Thymus (tissue), 11 donors: ENCODE measurements around the gene ALDH3A2. TPM values are rescaled to one million over a fixed set of nuclear protein-coding genes. Genes with fewer than 3 reads are reported as not detected.

Experiments used
- DNase-seq, 9 donors: peaks; one replicate each; pipeline ENCODE4 v3.0.0-alpha.2; 2013; ENCODE audit warnings: low spot score in 9 of 9, low read depth in 6 of 9, missing footprints in 1 of 9
- H3K27ac ChIP-seq, 2 donors: one replicate each; pipeline ENCODE4 v1.5.1; 2013; ENCODE audit warnings: control low read depth in 1 of 2, low read depth in 1 of 2, low read length in 1 of 2, mild to moderate bottlenecking in 1 of 2, moderate library complexity in 1 of 2
- H3K27me3 ChIP-seq, 2 donors: one replicate each; pipeline ENCODE4 v1.5.1; 2013; ENCODE audit warnings: low read length in 1 of 2; ENCODE audit not compliant: control insufficient read depth in 2 of 2, insufficient read depth in 1 of 2
- H3K36me3 ChIP-seq, 2 donors: one replicate each; pipeline ENCODE4 v1.5.1; 2013; ENCODE audit warnings: low read length in 1 of 2, mild to moderate bottlenecking in 1 of 2, moderate library complexity in 1 of 2; ENCODE audit not compliant: control insufficient read depth in 2 of 2, insufficient read depth in 2 of 2
- H3K4me1 ChIP-seq, 2 donors: one replicate each; pipeline ENCODE4 v1.5.1; 2013; ENCODE audit warnings: low read length in 2 of 2; ENCODE audit not compliant: control insufficient read depth in 2 of 2, insufficient read depth in 2 of 2
- H3K4me3 ChIP-seq, 2 donors: one replicate each; pipeline ENCODE4 v1.5.1; 2013; ENCODE audit warnings: low read length in 2 of 2, control low read depth in 1 of 2, mild to moderate bottlenecking in 1 of 2
- H3K9me3 ChIP-seq, 2 donors: one replicate each; pipeline ENCODE4 v1.5.1; 2013; ENCODE audit warnings: low read length in 1 of 2, mild to moderate bottlenecking in 1 of 2; ENCODE audit not compliant: control insufficient read depth in 2 of 2, insufficient read depth in 1 of 2
- WGBS: extraction: QIAGEN DNeasy Blood & Tissue Kit; methylation state at CpG from one replicate; pipeline ENCODE4 v1.1.7; 2013; 5-methylcytosine and 5-hydroxymethylcytosine counted together
- polyA plus RNA-seq: library from polyadenylated mRNA; stranded (reverse); fragments of 200-250 nt; gene quantifications from one replicate; pipeline ENCODE4 v1.2.3, GENCODE V29; 2013
- total RNA-seq: library from RNA; stranded (reverse); fragments of 120-200 nt; gene quantifications from one replicate; pipeline ENCODE4 v1.2.4, GENCODE V29; 2013
- donor health status: healthy.

ALDH3A2 gene
- total and polyA plus RNA-seq, 2 donors = 19.9 to 50.9 TPM

GRCh38 chr17:19716108-19717030 is 67.8 kb downstream of the ALDH3A2 start, which contains the start of gene SLC47A2:
Gene SLC47A2 (minus strand): TSS chr17:19716584. CDS start chr17:19716555, 29 bp downstream.
- Histone ChIP-seq H3K9me3 (no peaks in the 10 kb centered on the region), H3K4me3 (no peak within 1 kb of the TSS), H3K36me3 (no peaks in the 10 kb centered on the region), H3K4me1 (no peaks in the 10 kb centered on the region), H3K27ac (no peak within 1 kb of the TSS), H3K27me3 (no peaks in the 10 kb centered on the region)
- WGBS = 89% methylated on average over 13 of the region's 13 CpGs
- DNase-seq = no peak

- no peaks in the 10 kb centered on the region for H3K36me3 ChIP-seq
- no peak for DNase-seq
- no peak overlapping the region for H3K4me3 ChIP-seq
- no peak overlapping the region for H3K27ac ChIP-seq
- no peaks in the 10 kb centered on the region for H3K9me3 ChIP-seq
- no peaks in the 10 kb centered on the region for H3K4me1 ChIP-seq
- no peaks in the 10 kb centered on the region for H3K27me3 ChIP-seq
- 97% methylated on average over 7 of the region's 7 CpGs for WGBS
Measured at GRCh38 chr17:19717031-19717360, 68.4 kb downstream of the ALDH3A2 start.

GRCh38 chr17:19717411-19717908 is 68.9 kb downstream of the ALDH3A2 start:
- no peak for DNase-seq
- WGBS = 95% methylated on average over 10 of the region's 10 CpGs
- Histone ChIP-seq H3K27me3 (no peaks in the 10 kb centered on the region), H3K36me3 (no peaks in the 10 kb centered on the region), H3K9me3 (no peaks in the 10 kb centered on the region), H3K4me3 (no peak overlapping the region), H3K27ac (no peak overlapping the region), H3K4me1 (no peaks in the 10 kb centered on the region)

GRCh38 chr17:19718041-19718612 is 69.6 kb downstream of the ALDH3A2 start:
- H3K27me3 ChIP-seq = no peaks in the 10 kb centered on the region
- no peaks in the 10 kb centered on the region for H3K36me3 ChIP-seq
- no peaks in the 10 kb centered on the region for H3K4me1 ChIP-seq
- WGBS = 96% methylated on average over 12 of the region's 12 CpGs
- no peak overlapping the region for H3K4me3 ChIP-seq
- DNase-seq = no peak
- H3K9me3 ChIP-seq = no peaks in the 10 kb centered on the region
- H3K27ac ChIP-seq = no peak overlapping the region

DNA sequence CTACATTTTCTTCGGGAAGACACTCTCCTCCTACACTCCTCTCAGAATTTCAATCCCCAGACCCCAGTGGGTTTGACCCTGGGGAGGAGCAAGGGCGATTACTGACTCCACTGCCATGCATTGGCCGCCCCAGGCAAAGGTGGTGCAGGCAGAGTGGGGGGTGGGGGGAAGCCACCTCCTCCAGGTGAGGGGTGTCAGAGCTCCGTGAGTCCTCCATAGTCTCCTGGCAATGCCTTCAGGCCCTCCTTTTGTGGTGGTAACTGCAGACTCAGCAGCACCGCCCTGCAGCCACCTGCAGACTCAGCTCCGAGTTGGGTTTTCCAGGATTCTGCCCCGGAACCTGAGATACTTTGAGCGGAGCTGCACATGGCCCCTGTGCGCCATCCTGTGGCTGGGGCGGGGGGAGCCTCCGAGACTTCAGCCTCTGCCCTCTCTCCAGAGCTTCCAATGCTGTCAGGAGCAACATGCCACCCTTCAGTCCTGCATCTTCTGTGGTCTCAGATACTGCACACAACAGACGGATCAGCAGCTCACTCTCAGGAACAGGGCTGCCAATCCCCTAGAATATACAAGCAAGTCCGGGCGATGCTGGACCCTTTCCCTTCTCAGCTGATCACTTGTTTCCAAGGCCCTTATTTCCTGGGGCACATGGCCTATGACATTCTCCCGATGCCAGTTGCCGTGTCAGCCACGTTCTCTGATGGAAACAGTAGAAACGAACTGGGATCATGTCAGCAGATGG is 70.2 kb downstream of the ALDH3A2 start:
- Histone ChIP-seq H3K27ac (no peak overlapping the region), H3K9me3 (no peaks in the 10 kb centered on the region), H3K4me1 (no peaks in the 10 kb centered on the region), H3K36me3 (no peaks in the 10 kb centered on the region), H3K4me3 (no peak overlapping the region), H3K27me3 (peaks cover 0 to under 1% of the 10 kb centered on the region in 2 donors)
- DNase-seq = no peak
- 90% methylated on average over 18 of the region's 18 CpGs for WGBS

DNA sequence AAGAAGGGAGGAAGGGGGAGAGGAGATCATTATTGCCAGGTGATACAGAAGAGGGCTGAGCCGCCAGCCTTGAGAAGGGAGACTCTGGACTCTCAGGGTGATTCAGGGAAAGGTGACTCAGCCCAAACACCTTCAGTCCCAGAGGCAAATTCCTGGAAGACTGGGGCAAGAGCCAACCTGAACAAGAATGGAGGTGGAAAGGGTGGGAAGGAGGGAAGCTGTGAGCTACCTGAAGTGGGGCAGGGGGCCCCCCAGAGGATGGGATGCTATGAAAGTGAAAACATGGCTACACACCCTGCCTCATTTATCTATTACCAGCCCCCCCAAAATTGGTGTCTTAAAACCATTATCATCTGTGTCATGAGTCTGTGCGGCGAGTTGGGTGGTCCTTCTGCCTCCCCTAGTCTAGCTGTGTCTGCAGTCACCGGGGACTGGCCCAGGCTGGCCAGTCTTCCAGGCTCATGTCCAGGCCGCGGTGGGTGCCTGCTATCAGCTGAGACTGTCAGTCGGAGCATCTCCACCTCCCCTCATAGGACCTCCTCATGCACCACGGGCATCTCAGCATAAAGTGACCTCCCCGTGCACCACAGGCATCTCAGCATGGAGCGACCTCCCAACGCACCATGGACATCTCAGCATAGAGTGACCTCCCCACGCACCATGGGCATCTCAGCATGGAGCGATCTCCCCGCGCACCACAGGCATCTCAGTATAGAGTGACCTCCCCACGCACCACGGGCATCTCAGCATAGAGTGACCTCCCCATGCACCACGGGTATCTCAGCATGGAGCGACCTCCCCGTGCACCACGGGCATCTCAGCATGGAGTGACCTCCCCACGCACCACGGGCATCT is 71.0 kb downstream of the ALDH3A2 start:
- Histone ChIP-seq H3K36me3 (no peaks in the 10 kb centered on the region), H3K4me1 (no peaks in the 10 kb centered on the region), H3K4me3 (no peak overlapping the region), H3K9me3 (no peaks in the 10 kb centered on the region), H3K27ac (no peak overlapping the region), H3K27me3 (peaks cover 0 to 9% of the 10 kb centered on the region in 2 donors)
- 97% methylated on average over 23 of the region's 23 CpGs for WGBS
- DNase-seq = no peak

DNA sequence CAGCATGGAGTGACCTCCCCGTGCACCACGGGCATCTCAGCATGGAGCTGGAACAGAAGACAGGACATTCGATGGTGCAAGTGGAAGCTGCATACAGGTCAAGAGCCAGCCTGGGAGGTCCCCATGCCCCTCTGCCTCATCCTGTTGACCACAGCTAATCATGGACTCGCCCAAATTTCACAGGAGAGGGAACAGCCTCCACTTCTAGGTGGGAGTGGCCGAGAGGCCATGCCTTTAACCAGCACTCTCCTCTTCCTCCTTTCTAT is 71.6 kb downstream of the ALDH3A2 start:
- no peak overlapping the region for H3K27ac ChIP-seq
- no peak overlapping the region for H3K4me3 ChIP-seq
- H3K27me3 ChIP-seq = peaks cover 0 to 14% of the 10 kb centered on the region in 2 donors
- 94% methylated on average over 5 of the region's 5 CpGs for WGBS
- no peak for DNase-seq
- no peaks in the 10 kb centered on the region for H3K4me1 ChIP-seq
- H3K9me3 ChIP-seq = no peaks in the 10 kb centered on the region
- no peaks in the 10 kb centered on the region for H3K36me3 ChIP-seq

DNA sequence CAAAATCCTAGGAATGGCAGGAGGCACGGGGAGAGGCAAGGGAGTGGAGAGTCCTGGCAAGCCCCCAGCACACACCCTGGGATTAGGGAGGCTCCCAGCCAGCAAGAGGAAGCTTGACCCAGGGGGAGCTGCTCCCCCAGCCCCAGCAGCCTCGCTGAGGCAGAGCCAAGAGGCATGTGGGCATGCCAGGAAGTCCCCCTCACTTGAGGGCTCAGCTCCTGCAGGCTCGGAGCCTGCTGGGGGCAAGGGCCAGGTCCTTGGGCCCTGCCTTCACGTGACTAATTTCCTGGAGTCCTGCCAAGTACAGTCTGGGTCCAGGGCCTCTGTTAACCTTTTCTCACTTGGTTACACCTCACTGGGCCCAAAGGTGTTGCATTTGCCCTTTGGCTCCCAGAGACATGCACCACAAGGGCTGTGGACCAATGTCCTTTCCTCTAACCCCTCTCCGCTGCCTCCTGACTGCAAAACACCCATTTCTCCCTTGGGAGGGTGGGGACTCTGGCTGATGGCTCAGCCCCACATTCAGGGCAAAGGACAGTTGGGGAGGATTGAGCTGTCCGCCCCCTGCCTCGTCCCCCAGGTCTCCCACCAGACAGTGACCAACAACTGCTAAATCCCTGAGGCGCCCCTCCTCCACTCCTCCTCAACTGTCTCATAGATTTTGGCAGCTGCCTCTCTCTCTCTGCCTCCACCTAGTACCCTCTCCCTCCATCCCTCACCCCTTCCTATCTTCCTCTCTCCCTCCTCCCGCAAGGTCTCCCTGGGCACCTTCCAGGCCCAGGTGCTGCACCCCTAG is 72.3 kb downstream of the ALDH3A2 start:
- no peak for DNase-seq
- no peaks in the 10 kb centered on the region for H3K36me3 ChIP-seq
- no peaks in the 10 kb centered on the region for H3K9me3 ChIP-seq
- H3K27ac ChIP-seq = no peak overlapping the region
- H3K27me3 ChIP-seq = peaks cover 0 to 14% of the 10 kb centered on the region in 2 donors
- WGBS = 63% methylated on average over 9 of the region's 9 CpGs
- H3K4me3 ChIP-seq = no peak overlapping the region
- H3K4me1 ChIP-seq = no peaks in the 10 kb centered on the region
